Neuronal stem cell (in vitro differentiated cells): ENCODE data around the gene RFX4.

Source experiments
- DNase-seq: peaks from one replicate; pipeline ENCODE4 v3.0.0-alpha.2; 2013; ENCODE audit warnings: low spot score
- H2AFZ ChIP-seq: one replicate; pipeline ENCODE4 v1.6.1; 2013; ENCODE audit warnings: mild to moderate bottlenecking, low read length, inconsistent platforms
- H2AK5ac ChIP-seq: 2 replicates; pipeline ENCODE4 v1.6.1; 2013; ENCODE audit warnings: low read depth, mild to moderate bottlenecking, inconsistent platforms, low read length, moderate library complexity, mixed read lengths
- H2BK120ac ChIP-seq: 2 replicates; pipeline ENCODE4 v1.6.1; 2013; ENCODE audit warnings: low read depth, mild to moderate bottlenecking, inconsistent platforms, low read length, moderate library complexity, mixed read lengths
- H2BK12ac ChIP-seq: one replicate; pipeline ENCODE4 v1.6.1; 2013; ENCODE audit warnings: low read length, inconsistent platforms
- H2BK15ac ChIP-seq: 2 replicates; pipeline ENCODE4 v1.6.1; 2013; ENCODE audit warnings: mild to moderate bottlenecking, low read length, inconsistent platforms, mixed read lengths
- H2BK5ac ChIP-seq: one replicate; pipeline ENCODE4 v1.6.1; 2013; ENCODE audit warnings: inconsistent platforms, mild to moderate bottlenecking, low read length, moderate library complexity
- H3K14ac ChIP-seq: one replicate; pipeline ENCODE4 v1.6.1; 2013; ENCODE audit warnings: low read length, inconsistent platforms
- H3K18ac ChIP-seq: 2 replicates; pipeline ENCODE4 v1.6.1; 2013; ENCODE audit warnings: low read length, inconsistent platforms
- H3K23ac ChIP-seq: 2 replicates; pipeline ENCODE4 v1.6.1; 2013; ENCODE audit warnings: low read depth, mild to moderate bottlenecking, mixed read lengths, low read length, inconsistent platforms; ENCODE audit not compliant: poor library complexity
- H3K27ac ChIP-seq: replicated peaks from 3 replicates; pipeline ENCODE4 v1.5.1; 2013; ENCODE audit warnings: low read length, inconsistent platforms
- H3K27me3 ChIP-seq, 3 experiments: 2 replicates each; pipeline ENCODE4 v1.6.1; 2013; ENCODE audit warnings: low read length in 3 of 3, mild to moderate bottlenecking in 2 of 3, inconsistent platforms in 1 of 3, low read depth in 1 of 3, mixed read lengths in 1 of 3, moderate library complexity in 1 of 3; ENCODE audit not compliant: control insufficient read depth in 3 of 3, insufficient read depth in 3 of 3
- H3K36me3 ChIP-seq, 2 donors: replicated peaks in 1 of 2; 2 replicates each; pipeline ENCODE4 v1.6.1; 2013; ENCODE audit warnings: low read length in 2 of 2; ENCODE audit not compliant: control insufficient read depth in 2 of 2, insufficient read depth in 2 of 2
- H3K4ac ChIP-seq: 2 replicates; pipeline ENCODE4 v1.6.1; 2013; ENCODE audit warnings: inconsistent platforms, mild to moderate bottlenecking, low read length, moderate library complexity
- H3K4me1 ChIP-seq, 2 donors: 1 replicate in 1 of 2; 2 replicates in 1 of 2; pipeline ENCODE4 v1.6.1; 2013; ENCODE audit warnings: low read length in 2 of 2, low read depth in 1 of 2; ENCODE audit not compliant: control insufficient read depth in 2 of 2, insufficient read depth in 1 of 2
- H3K4me2 ChIP-seq: one replicate; pipeline ENCODE4 v1.6.1; 2013; ENCODE audit warnings: mild to moderate bottlenecking, low read length, inconsistent platforms; ENCODE audit not compliant: insufficient read depth, poor library complexity, severe bottlenecking
- H3K4me3 ChIP-seq, 2 donors: 2 replicates each; pipeline ENCODE4 v1.5.1; 2013; ENCODE audit warnings: low read length in 2 of 2, mild to moderate bottlenecking in 2 of 2, inconsistent platforms in 1 of 2, moderate library complexity in 1 of 2
- H3K79me1 ChIP-seq: one replicate; pipeline ENCODE4 v1.6.1; 2013; ENCODE audit warnings: low read depth, mild to moderate bottlenecking, inconsistent platforms, low read length, moderate library complexity
- H3K9ac ChIP-seq: one replicate; pipeline ENCODE4 v1.6.1; 2013; ENCODE audit warnings: mild to moderate bottlenecking, low read depth, low read length, inconsistent platforms; ENCODE audit not compliant: poor library complexity
- H3K9me3 ChIP-seq, 2 donors: replicated peaks in 1 of 2; 2 replicates each; pipeline versions ENCODE3 to v1.6.1; 2013; ENCODE audit warnings: low read length in 2 of 2, mild to moderate bottlenecking in 2 of 2, inconsistent platforms in 1 of 2, low read depth in 1 of 2, mixed read lengths in 1 of 2, moderate library complexity in 1 of 2; ENCODE audit not compliant: control insufficient read depth in 2 of 2, insufficient read depth in 1 of 2
- H4K8ac ChIP-seq: one replicate; pipeline ENCODE4 v1.6.1; 2013; ENCODE audit warnings: low read depth, mild to moderate bottlenecking, inconsistent platforms, low read length, moderate library complexity
- H4K91ac ChIP-seq: one replicate; pipeline ENCODE4 v1.6.1; 2013; ENCODE audit warnings: low read length, low read depth, mild to moderate bottlenecking, inconsistent platforms; ENCODE audit not compliant: poor library complexity
- WGBS, 2 donors: extraction: QIAGEN DNeasy Blood & Tissue Kit; methylation state at CpG; one replicate each; pipeline ENCODE4 v1.1.7; 2013; ENCODE audit warnings: missing lambda C conversion rate in 2 of 2, mixed read lengths in 1 of 2; ENCODE audit not compliant: insufficient read length in 2 of 2, insufficient replicate concordance in 1 of 2; ENCODE audit errors: extremely low coverage in 2 of 2; 5-methylcytosine and 5-hydroxymethylcytosine counted together

RFX4 gene

DNA sequence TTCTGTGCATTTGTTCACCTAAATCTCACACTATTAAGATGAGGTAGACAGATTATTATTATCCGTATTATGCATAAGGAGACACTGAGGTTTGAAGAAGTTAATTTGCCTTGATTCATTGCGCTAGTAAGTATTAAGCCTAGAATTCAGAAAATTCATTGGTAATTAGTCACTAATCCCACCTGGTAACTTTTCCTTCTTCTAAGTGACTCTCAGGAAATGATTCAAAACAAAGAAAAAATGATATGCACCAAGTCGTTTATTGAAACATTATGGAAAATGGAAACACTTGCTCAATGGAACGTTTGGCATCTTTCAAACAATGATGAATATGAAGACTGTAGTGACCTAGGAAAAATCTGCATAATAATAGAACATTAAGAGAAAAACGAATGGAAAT is 15.2 kb downstream of the RFX4 start:
- no peak overlapping the region for H3K27ac ChIP-seq
- H2BK120ac ChIP-seq: no peak overlapping the region
- H4K91ac ChIP-seq: no peak overlapping the region
- H3K4ac ChIP-seq: no peak overlapping the region
- WGBS, 2 donors: no CpG with 5 or more reads among the region's 5 CpGs
- no peak overlapping the region for H3K4me3 ChIP-seq
- no peak overlapping the region for H3K4me2 ChIP-seq
- H3K14ac ChIP-seq: no peak overlapping the region
- no peak overlapping the region for H3K9ac ChIP-seq
- H3K4me1 ChIP-seq: peaks cover 19 to 28% of the 10 kb centered on the region in 2 donors
- no peaks in the 10 kb centered on the region for H3K79me1 ChIP-seq
- peaks cover 0 to 99% of the 10 kb centered on the region in 2 donors for H3K36me3 ChIP-seq
- H2AK5ac ChIP-seq: no peak overlapping the region
- no peaks in the 10 kb centered on the region for H3K27me3 ChIP-seq
- no peak for DNase-seq
- H4K8ac ChIP-seq: no peak overlapping the region
- H3K9me3 ChIP-seq: peaks cover 0 to 23% of the 10 kb centered on the region in 2 donors
- no peak overlapping the region for H3K23ac ChIP-seq
- H2AFZ ChIP-seq: no peak overlapping the region
- no peak overlapping the region for H3K18ac ChIP-seq
- no peak overlapping the region for H2BK5ac ChIP-seq
- no peak overlapping the region for H2BK12ac ChIP-seq
- H2BK15ac ChIP-seq: no peak overlapping the region

DNA sequence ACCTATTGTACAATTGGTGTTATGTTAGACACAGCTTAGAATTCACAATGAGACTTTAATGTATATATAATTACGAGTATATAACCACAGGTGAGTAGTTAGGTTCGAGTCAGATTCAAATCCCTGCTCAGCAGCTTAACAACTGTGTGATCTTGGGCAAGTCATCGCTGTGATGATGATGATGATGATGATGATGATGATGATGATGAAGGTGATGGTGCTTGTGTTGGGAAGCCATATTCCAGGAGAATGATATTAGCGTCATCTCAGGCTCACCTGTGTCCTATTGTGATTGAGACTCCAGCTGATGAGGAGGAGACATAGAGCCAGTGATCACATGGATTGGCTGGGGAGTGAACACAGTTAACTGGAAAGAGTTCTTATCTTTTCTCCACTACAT is 16.5 kb downstream of the RFX4 start:
- Histone ChIP-seq H3K27me3 (no peaks in the 10 kb centered on the region), H3K79me1 (no peaks in the 10 kb centered on the region), H3K14ac (no peak overlapping the region), H3K4ac (no peak overlapping the region), H2BK5ac (no peak overlapping the region), H3K36me3 (peaks cover 0 to 97% of the 10 kb centered on the region in 2 donors), H4K91ac (no peak overlapping the region), H2BK120ac (no peak overlapping the region), H3K4me1 (peaks cover 19 to 28% of the 10 kb centered on the region in 2 donors), H3K23ac (no peak overlapping the region), H3K27ac (no peak overlapping the region), H3K4me2 (no peak overlapping the region), H2BK12ac (no peak overlapping the region), H4K8ac (no peak overlapping the region), H3K9me3 (peaks cover 0 to 23% of the 10 kb centered on the region in 2 donors), H2AK5ac (no peak overlapping the region), H2AFZ (no peak overlapping the region), H3K18ac (no peak overlapping the region), H3K9ac (no peak overlapping the region), H2BK15ac (no peak overlapping the region), H3K4me3 (no peak overlapping the region)
- WGBS, 2 donors: no CpG with 5 or more reads among the region's 4 CpGs
- no peak for DNase-seq

DNA sequence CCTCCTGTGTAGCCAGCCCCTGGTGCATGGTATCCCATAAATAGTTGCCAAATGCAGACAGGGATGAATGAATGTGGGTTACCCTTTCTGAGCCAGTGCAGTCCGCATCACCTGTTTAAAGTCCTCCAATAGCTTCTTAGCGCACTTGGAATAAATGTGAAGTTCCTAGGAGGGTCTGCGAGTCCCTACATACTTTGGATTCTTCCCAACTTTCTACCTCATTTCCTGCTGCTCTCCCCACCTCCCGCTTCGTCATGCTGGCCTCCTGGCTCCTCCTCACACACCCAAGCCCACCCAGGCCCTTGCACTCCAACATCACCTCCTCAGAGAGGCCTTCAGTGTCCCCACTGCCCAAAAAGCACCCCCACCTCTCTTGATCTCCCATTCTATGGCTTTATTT is 17.7 kb downstream of the RFX4 start:
- H3K23ac ChIP-seq: no peak overlapping the region
- H3K4me1 ChIP-seq: peaks cover 19 to 28% of the 10 kb centered on the region in 2 donors
- no peak overlapping the region for H2BK5ac ChIP-seq
- no peak overlapping the region for H2BK15ac ChIP-seq
- peak overlapping the region; percentile 32 for H3K27ac ChIP-seq
- H2AFZ ChIP-seq: no peak overlapping the region
- no peaks in the 10 kb centered on the region for H3K27me3 ChIP-seq
- no peak overlapping the region for H2AK5ac ChIP-seq
- H3K9ac ChIP-seq: no peak overlapping the region
- no peak overlapping the region for H3K4me3 ChIP-seq
- DNase-seq: no peak
- H3K79me1 ChIP-seq: no peaks in the 10 kb centered on the region
- H3K4ac ChIP-seq: no peak overlapping the region
- no peak overlapping the region for H3K14ac ChIP-seq
- H3K36me3 ChIP-seq: peaks cover 0 to 97% of the 10 kb centered on the region in 2 donors
- WGBS, 2 donors: no CpG with 5 or more reads among the region's 5 CpGs
- no peak overlapping the region for H4K91ac ChIP-seq
- no peak overlapping the region for H2BK120ac ChIP-seq
- no peak overlapping the region for H4K8ac ChIP-seq
- no peak overlapping the region for H3K4me2 ChIP-seq
- H3K18ac ChIP-seq: peak overlapping the region; percentile 81
- H3K9me3 ChIP-seq: peaks cover 0 to 16% of the 10 kb centered on the region in 2 donors
- no peak overlapping the region for H2BK12ac ChIP-seq

- DNase-seq: peak; percentile 21
- WGBS, 2 donors: no CpG with 5 or more reads among the region's 10 CpGs
These were observed 18.2 kb downstream of the RFX4 start for GRCh38 chr12:106601031-106601430.

More at GRCh38 chr12:106601031-106601430, 18.2 kb downstream of the RFX4 start:
- Histone ChIP-seq H3K4me1 (peaks cover 19 to 28% of the 10 kb centered on the region in 2 donors), H2AFZ (no peak overlapping the region), H2BK120ac (no peak overlapping the region), H4K8ac (no peak overlapping the region), H3K14ac (no peak overlapping the region), H3K4ac (no peak overlapping the region), H2BK15ac (no peak overlapping the region), H3K4me3 (no peak overlapping the region), H2BK12ac (no peak overlapping the region), H3K9ac (no peak overlapping the region), H3K9me3 (peaks cover 0 to 11% of the 10 kb centered on the region in 2 donors), H3K27ac (peak overlapping the region; percentile 71), H3K79me1 (no peaks in the 10 kb centered on the region), H3K23ac (no peak overlapping the region), H3K4me2 (no peak overlapping the region), H2BK5ac (peak overlapping the region; percentile 15), H3K18ac (peak overlapping the region; percentile 74), H3K36me3 (peaks cover 0 to 97% of the 10 kb centered on the region in 2 donors), H4K91ac (no peak overlapping the region), H2AK5ac (peak overlapping the region; percentile 34), H3K27me3 (no peaks in the 10 kb centered on the region)
